Measurements from ENCODE around the gene SC5D.
A peak's percentile ranks its signal among the peaks of the same experiment; 100 is the strongest.

SC5D gene

GRCh38 chr11:121330614-121331435 lies 38.3 kb downstream of the SC5D start:
- DNase-seq: no peak

- DNase-seq: no peak
Observed at GRCh38 chr11:121334973-121335710, 42.6 kb downstream of the SC5D start.

GRCh38 chr11:121336279-121336937 lies 43.8 kb downstream of the SC5D start:
- no peak for DNase-seq

GRCh38 chr11:121337078-121337477 lies 44.5 kb downstream of the SC5D start:
- no peak for DNase-seq

GRCh38 chr11:121337740-121338272 lies 45.2 kb downstream of the SC5D start:
- DNase-seq: no peak

- DNase-seq: no peak
Observed at GRCh38 chr11:121338536-121338935, 46.0 kb downstream of the SC5D start.

GRCh38 chr11:121340032-121340580 lies 47.5 kb downstream of the SC5D start:
- no peak for DNase-seq

GRCh38 chr11:121341609-121342008 lies 49.0 kb downstream of the SC5D start:
- peak; percentile 81 for DNase-seq

- DNase-seq: peak; percentile 28
Observed at GRCh38 chr11:121344824-121345223, 52.3 kb downstream of the SC5D start.

GRCh38 chr11:121347094-121347493 lies 54.5 kb downstream of the SC5D start:
- no peak for DNase-seq

GRCh38 chr11:121347813-121348212 lies 55.2 kb downstream of the SC5D start:
- DNase-seq: no peak

- DNase-seq: no peak
Observed at GRCh38 chr11:121348220-121348875, 55.8 kb downstream of the SC5D start.

- DNase-seq: no peak
Observed at GRCh38 chr11:121349790-121350189, 57.2 kb downstream of the SC5D start.

- DNase-seq: no peak
Observed at GRCh38 chr11:121350314-121351082, 57.9 kb downstream of the SC5D start.

GRCh38 chr11:121351083-121351630 lies 58.6 kb downstream of the SC5D start:
- no peak for DNase-seq

- no peak for DNase-seq
Observed at GRCh38 chr11:121352251-121352891, 59.8 kb downstream of the SC5D start.

- no peak for DNase-seq
Observed at GRCh38 chr11:121354192-121354591, 61.6 kb downstream of the SC5D start.

- no peak for DNase-seq
Observed at GRCh38 chr11:121356357-121356756, 63.8 kb downstream of the SC5D start.
